ENCODE data around the gene EPHX1.

EPHX1 gene

GRCh38 chr1:225844236-225845061, 34.5 kb downstream of the EPHX1 start:
- DNase-seq: no peak

- no peak for DNase-seq
These were observed 35.2 kb downstream of the EPHX1 start for GRCh38 chr1:225845097-225845496.

GRCh38 chr1:225845571-225846259, 35.8 kb downstream of the EPHX1 start:
- no peak for DNase-seq

- no peak for DNase-seq
These were observed 36.7 kb downstream of the EPHX1 start for GRCh38 chr1:225846331-225847310.

GRCh38 chr1:225847610-225848009, 37.7 kb downstream of the EPHX1 start:
- no peak for DNase-seq

- no peak for DNase-seq
These were observed 38.4 kb downstream of the EPHX1 start for GRCh38 chr1:225848030-225848955.

GRCh38 chr1:225849925-225850324, 40.0 kb downstream of the EPHX1 start:
- no peak for DNase-seq

- no peak for DNase-seq
These were observed 40.4 kb downstream of the EPHX1 start for GRCh38 chr1:225850370-225850769.

- no peak for DNase-seq
These were observed 41.9 kb downstream of the EPHX1 start for GRCh38 chr1:225851805-225852204.

- no peak for DNase-seq
These were observed 42.6 kb downstream of the EPHX1 start for GRCh38 chr1:225852413-225853124.

- no peak for DNase-seq
These were observed 43.5 kb downstream of the EPHX1 start for GRCh38 chr1:225853441-225853840.

- DNase-seq: no peak
These were observed 45.8 kb downstream of the EPHX1 start for GRCh38 chr1:225855503-225856300.

- no peak for DNase-seq
These were observed 47.3 kb downstream of the EPHX1 start for GRCh38 chr1:225857256-225857655.

- DNase-seq: no peak
These were observed 49.2 kb downstream of the EPHX1 start for GRCh38 chr1:225859151-225859550.

- DNase-seq: no peak
These were observed 50.2 kb downstream of the EPHX1 start for GRCh38 chr1:225860107-225860506.

GRCh38 chr1:225860876-225861441, 51.0 kb downstream of the EPHX1 start:
- DNase-seq: no peak

GRCh38 chr1:225861834-225862580, 52.1 kb downstream of the EPHX1 start:
- no peak for DNase-seq

- no peak for DNase-seq
These were observed 52.6 kb downstream of the EPHX1 start for GRCh38 chr1:225862581-225862950.

- DNase-seq: no peak
These were observed 53.2 kb downstream of the EPHX1 start for GRCh38 chr1:225863167-225863566.
